Karpas-422 (cell line): Measurements from ENCODE around the gene TMEM109. TPM values are rescaled to one million over a fixed set of nuclear protein-coding genes. Genes with fewer than 3 reads are reported as not detected.

Source experiments
- DNase-seq: peaks from one replicate; pipeline ENCODE4 v3.0.0-alpha.2; 2015
- H2AFZ ChIP-seq: fragments of 200-600 bp; sonication (generic); 2 replicates; pipeline ENCODE4 v1.6.1; 2014; ENCODE audit warnings: antibody characterized with exemption, low read length, mixed read lengths
- H3K27ac ChIP-seq: fragments of 200-600 bp; sonication (generic); 2 replicates; pipeline ENCODE4 v1.5.1; 2014; ENCODE audit warnings: mild to moderate bottlenecking, low read length, moderate library complexity
- H3K27me3 ChIP-seq: fragments of 200-600 bp; sonication (generic); 2 replicates; pipeline ENCODE4 v1.6.1; 2014; ENCODE audit warnings: low read length, mixed read lengths
- H3K36me3 ChIP-seq: fragments of 200-600 bp; sonication (generic); 2 replicates; pipeline ENCODE4 v1.6.1; 2014; ENCODE audit warnings: low read length, mixed read lengths; ENCODE audit not compliant: insufficient read depth
- H3K4me1 ChIP-seq: fragments of 200-600 bp; sonication (generic); 2 replicates; pipeline ENCODE4 v1.6.1; 2014; ENCODE audit warnings: mild to moderate bottlenecking, low read length, mixed read lengths
- H3K4me2 ChIP-seq: fragments of 200-600 bp; sonication (generic); 2 replicates; pipeline ENCODE4 v1.6.1; 2014; ENCODE audit warnings: low read length, low read depth, mild to moderate bottlenecking; ENCODE audit not compliant: poor library complexity, severe bottlenecking
- H3K4me3 ChIP-seq: fragments of 200-600 bp; sonication (generic); 2 replicates; pipeline ENCODE4 v1.5.1; 2014; ENCODE audit warnings: mild to moderate bottlenecking, antibody characterized with exemption, low read length, mixed read lengths
- H3K79me2 ChIP-seq: fragments of 200-600 bp; sonication (generic); 2 replicates; pipeline ENCODE4 v1.6.1; 2014; ENCODE audit warnings: mild to moderate bottlenecking, low read length, mixed read lengths
- H3K9ac ChIP-seq: fragments of 200-600 bp; sonication (generic); 2 replicates; pipeline ENCODE4 v1.6.0; 2014; ENCODE audit warnings: low read length
- H3K9me2 ChIP-seq: fragments of 200-600 bp; sonication (generic), shearing (Covaris generic); replicated peaks from 2 replicates; pipeline ENCODE4 v1.6.0; 2014; ENCODE audit warnings: mild to moderate bottlenecking, low read length, moderate library complexity; ENCODE audit not compliant: insufficient read depth
- H3K9me3 ChIP-seq: fragments of 300-700, 200-600 bp; sonication (generic); 2 replicates; pipeline ENCODE4 v1.6.1; 2014; ENCODE audit warnings: low read length, mixed read lengths
- H4K20me1 ChIP-seq: fragments of 200-600 bp; sonication (generic); 2 replicates; pipeline ENCODE4 v1.6.1; 2014; ENCODE audit warnings: mild to moderate bottlenecking, antibody characterized with exemption, low read length, low read depth; ENCODE audit not compliant: insufficient read depth
- total RNA-seq: library from RNA; depleted of rRNA; stranded (reverse); fragments of >200 nt; shearing (Covaris generic); gene quantifications from 2 replicates; pipeline ENCODE4 v1.2.3, GENCODE V29; 2014; ENCODE audit warnings: low replicate concordance

TMEM109 gene
- total RNA-seq, 1 experiment from 2014 or later = 44.4 TPM

DNA sequence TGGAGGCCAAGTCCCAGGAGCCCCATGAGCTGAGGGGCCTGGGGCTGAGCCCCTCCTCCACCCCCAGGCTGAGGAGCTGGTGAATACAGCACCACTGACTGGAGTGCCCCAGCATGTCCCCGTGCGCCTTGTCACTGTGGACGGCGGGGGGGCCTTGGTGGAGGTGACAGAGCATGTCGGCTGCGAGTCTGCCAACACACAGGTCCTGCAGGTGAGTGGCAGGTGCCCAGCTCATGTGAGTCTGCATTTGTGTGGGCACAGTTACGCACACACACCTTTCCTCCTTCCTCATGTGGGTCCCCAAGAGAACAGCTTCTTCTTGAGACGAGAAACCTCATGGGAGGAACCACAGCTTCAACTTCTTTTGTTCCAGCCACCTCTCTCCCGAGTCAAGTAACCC lies 18.0 kb downstream of the TMEM109 start:
- H3K4me2 ChIP-seq = peak overlapping the region; percentile 79
- H3K9ac ChIP-seq = peak overlapping the region; percentile 69
- H4K20me1 ChIP-seq = no peaks in the 10 kb centered on the region
- no peaks in the 10 kb centered on the region for H3K9me3 ChIP-seq
- H3K4me1 ChIP-seq = peaks cover 28% of the 10 kb centered on the region
- peak overlapping the region; percentile 56 for H3K4me3 ChIP-seq
- no peaks in the 10 kb centered on the region for H3K36me3 ChIP-seq
- peak; percentile 80 for DNase-seq
- peak overlapping the region; percentile 97 for H3K27ac ChIP-seq
- H3K27me3 ChIP-seq = no peaks in the 10 kb centered on the region
- H3K79me2 ChIP-seq = no peaks in the 10 kb centered on the region
- H2AFZ ChIP-seq = peak overlapping the region; percentile 88; the same call in 1 of the 2 replicates
- H3K9me2 ChIP-seq = no peaks in the 10 kb centered on the region

DNA sequence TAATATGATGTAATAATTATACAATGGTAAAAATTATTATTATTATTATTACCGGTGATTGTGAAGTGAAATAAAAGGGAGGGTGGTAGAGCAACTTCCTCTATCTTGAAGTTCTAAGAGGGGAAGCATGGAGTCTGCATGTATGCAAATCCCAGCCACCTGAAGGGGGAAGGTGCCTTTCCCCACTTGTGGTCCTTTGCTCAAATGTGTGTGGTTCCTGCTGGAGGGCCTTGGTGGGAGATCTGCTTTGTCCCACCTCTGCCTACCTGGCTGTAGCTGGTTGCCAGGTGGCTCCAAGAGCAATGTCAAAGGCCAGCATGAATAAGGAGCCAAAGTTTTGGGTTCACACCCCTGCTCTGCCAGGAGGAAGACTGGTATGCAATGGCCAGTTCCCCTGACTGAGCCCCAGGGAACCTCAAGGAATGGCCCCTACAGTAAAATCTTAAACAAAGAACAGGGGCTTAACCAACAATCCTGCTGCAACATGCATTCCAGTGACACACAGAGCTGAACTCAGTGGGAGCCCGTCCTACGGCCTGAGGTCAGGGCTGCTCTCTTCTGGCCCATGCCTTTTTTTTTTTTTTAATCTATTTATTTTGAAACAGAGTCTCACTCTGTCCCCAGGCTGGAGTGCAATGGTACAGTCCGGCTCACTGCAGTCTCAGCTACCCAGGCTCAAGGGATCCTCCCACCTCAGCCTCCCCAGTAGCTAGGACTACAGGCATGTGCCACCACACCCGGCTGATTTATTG lies 18.8 kb downstream of the TMEM109 start:
- peak; percentile 87 for DNase-seq
- Histone ChIP-seq H4K20me1 (no peaks in the 10 kb centered on the region), H3K4me2 (peak overlapping the region; percentile 79), H3K4me3 (no peak overlapping the region; the same call in none of the 2 replicates), H3K4me1 (peaks cover 28% of the 10 kb centered on the region), H3K9me3 (no peaks in the 10 kb centered on the region), H3K79me2 (no peaks in the 10 kb centered on the region), H3K9me2 (no peaks in the 10 kb centered on the region), H3K9ac (peak overlapping the region; percentile 69), H3K27ac (peak overlapping the region; percentile 97), H3K27me3 (no peaks in the 10 kb centered on the region), H2AFZ (no peak overlapping the region), H3K36me3 (no peaks in the 10 kb centered on the region)

DNA sequence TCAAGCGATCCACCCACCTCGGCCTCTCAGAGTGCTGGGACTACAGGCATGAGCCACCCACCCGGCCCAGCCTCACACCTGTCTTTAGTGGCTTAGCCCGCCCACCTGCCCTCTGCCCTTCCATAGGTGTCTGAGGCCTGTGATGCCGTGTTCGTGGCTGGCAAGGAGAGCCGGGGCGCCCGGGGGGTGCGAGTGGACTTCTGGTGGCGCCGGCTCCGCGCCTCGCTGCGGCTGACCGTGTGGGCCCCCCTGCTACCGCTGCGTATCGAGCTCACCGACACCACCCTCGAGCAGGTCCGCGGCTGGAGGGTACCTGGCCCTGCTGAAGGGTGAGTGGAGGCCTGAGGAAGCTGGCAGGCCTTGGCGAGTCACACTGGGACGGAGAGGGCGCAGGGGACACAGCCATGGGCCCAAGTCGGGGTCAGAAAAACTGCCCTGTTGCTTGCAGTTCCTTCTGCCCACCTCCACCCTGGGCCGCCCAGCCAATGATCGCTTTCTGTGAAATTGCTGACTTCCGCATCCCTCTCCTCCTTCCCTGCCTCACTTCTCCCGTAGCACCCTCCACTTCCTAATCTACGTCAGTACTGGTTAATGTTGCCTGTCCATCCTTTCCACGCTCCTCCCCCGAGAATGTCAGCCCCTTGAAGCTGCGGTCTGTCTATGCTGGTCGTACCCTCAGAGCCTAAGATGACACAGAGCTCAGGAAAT lies 19.6 kb downstream of the TMEM109 start:
- Histone ChIP-seq H3K4me3 (no peak overlapping the region), H3K4me2 (no peak overlapping the region), H3K9ac (0 out of 2 replicates have a peak overlapping the region, but pooled peaks have one; percentile 46), H3K9me3 (no peaks in the 10 kb centered on the region), H3K4me1 (peaks cover 28% of the 10 kb centered on the region), H2AFZ (no peak overlapping the region), H3K36me3 (no peaks in the 10 kb centered on the region), H3K27ac (peak overlapping the region; percentile 97), H3K27me3 (no peaks in the 10 kb centered on the region), H3K79me2 (no peaks in the 10 kb centered on the region), H4K20me1 (no peaks in the 10 kb centered on the region), H3K9me2 (no peaks in the 10 kb centered on the region)
- DNase-seq = no peak

DNA sequence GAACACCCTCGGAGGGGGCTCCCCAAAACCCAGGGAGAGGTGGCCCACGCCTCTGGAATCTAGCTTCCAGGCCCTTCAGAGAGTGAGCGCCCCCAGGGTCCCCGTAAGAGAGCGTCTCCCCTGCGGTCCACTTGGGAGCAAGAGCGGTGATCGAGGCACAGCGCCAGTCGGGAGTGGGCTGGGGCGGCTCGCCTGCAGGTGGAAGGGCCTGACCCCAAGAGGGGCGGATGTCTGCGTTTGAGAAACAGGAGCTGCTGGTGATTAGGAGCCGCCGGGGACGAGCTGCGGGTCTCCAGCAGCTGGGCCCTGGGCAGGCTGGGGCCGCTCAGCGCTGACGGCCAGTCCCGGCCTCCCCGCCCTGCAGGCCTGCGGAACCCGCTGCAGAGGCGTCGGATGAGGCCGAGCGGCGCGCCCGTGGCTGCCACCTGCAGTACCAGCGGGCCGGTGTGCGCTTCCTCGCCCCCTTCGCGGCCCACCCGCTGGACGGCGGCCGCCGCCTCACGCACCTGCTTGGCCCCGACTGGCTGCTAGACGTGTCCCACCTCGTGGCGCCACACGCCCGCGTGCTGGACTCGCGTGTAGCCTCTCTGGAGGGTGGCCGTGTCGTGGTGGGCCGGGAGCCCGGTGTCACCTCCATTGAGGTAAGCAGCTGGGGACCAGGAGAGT lies 20.3 kb downstream of the TMEM109 start:
- Histone ChIP-seq H2AFZ (no peak overlapping the region), H3K4me2 (no peak overlapping the region), H3K27ac (no peak overlapping the region), H3K79me2 (no peaks in the 10 kb centered on the region), H3K4me1 (peaks cover 28% of the 10 kb centered on the region), H3K36me3 (no peaks in the 10 kb centered on the region), H3K9me3 (no peaks in the 10 kb centered on the region), H3K4me3 (no peak overlapping the region), H4K20me1 (no peaks in the 10 kb centered on the region), H3K27me3 (no peaks in the 10 kb centered on the region), H3K9me2 (no peaks in the 10 kb centered on the region), H3K9ac (no peak overlapping the region)
- DNase-seq = no peak

DNA sequence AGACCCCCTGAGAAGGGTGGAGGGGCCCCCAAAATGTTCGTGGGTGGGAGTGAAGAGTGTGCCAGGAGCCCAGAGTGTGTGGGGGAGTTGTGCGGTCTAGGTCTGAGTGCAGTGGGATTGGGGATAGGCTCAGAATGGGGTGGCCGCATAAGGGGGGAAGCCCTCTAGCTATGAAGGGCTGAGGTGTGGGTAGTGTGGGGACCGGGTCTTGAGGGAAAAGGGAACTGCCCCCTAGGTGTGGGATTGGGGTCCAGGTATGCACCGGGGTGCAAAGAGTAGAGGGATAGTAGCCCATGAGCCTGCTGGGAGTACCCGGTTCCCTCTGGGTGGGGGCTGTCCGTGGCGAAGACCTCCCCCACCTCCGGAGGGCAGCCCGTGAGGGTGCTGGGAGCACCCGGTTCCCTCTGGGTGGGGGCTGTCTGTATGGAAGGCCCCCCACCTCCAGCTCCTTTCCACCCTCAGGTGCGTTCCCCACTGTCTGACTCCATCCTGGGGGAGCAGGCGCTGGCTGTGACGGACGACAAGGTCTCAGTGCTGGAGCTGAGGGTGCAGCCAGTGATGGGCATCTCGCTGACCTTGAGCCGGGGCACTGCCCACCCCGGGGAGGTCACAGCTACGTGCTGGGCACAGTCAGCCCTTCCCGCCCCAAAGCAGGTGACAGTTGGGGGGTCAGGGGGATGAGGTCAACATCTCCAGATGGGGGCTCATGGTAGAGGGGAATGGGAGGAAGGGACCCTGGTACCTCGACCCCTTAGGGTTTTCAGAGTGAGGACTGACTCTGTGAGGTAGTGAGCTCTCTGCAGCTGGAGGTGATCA lies 21.0 kb downstream of the TMEM109 start:
- Histone ChIP-seq H3K27ac (0 out of 2 replicates have a peak overlapping the region, but pooled peaks have one; percentile 16), H2AFZ (no peak overlapping the region), H3K9me2 (no peaks in the 10 kb centered on the region), H3K27me3 (no peaks in the 10 kb centered on the region), H3K9ac (no peak overlapping the region), H3K36me3 (no peaks in the 10 kb centered on the region), H3K4me2 (no peak overlapping the region), H4K20me1 (no peaks in the 10 kb centered on the region), H3K79me2 (no peaks in the 10 kb centered on the region), H3K9me3 (no peaks in the 10 kb centered on the region), H3K4me1 (peaks cover 28% of the 10 kb centered on the region), H3K4me3 (no peak overlapping the region)
- no peak for DNase-seq

DNA sequence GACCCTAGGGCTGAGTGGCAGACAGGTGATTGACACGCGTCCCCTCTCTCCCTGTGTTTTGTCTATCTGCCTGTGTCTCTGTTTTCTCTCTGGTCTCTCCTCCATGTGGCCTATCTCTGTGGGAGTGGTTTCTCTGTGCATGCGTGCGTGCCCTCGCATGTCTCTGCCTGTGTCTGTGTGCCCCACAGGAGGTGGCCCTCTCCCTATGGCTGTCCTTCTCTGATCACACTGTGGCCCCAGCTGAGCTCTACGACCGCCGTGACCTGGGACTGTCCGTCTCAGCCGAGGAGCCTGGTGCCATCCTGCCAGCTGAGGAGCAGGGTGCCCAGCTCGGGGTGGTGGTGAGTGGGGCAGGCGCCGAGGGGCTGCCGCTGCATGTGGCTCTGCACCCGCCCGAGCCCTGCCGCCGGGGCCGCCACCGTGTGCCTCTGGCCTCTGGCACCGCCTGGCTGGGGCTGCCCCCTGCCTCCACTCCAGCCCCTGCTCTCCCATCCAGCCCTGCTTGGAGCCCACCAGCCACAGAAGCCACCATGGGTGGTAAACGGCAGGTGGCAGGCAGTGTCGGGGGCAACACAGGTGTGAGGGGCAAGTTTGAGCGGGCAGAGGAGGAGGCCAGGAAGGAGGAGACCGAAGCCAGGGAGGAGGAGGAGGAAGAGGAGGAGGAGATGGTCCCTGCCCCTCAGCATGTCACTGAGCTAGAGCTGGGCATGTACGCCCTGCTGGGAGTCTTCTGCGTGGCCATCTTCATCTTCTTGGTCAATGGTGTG lies 21.9 kb downstream of the TMEM109 start:
- Histone ChIP-seq H3K9me3 (no peaks in the 10 kb centered on the region), H3K9ac (no peak overlapping the region), H3K9me2 (no peaks in the 10 kb centered on the region), H3K36me3 (no peaks in the 10 kb centered on the region), H3K4me1 (peaks cover 28% of the 10 kb centered on the region), H2AFZ (no peak overlapping the region), H3K79me2 (no peaks in the 10 kb centered on the region), H4K20me1 (no peaks in the 10 kb centered on the region), H3K27ac (0 out of 2 replicates have a peak overlapping the region, but pooled peaks have one; percentile 16), H3K4me2 (no peak overlapping the region), H3K27me3 (no peaks in the 10 kb centered on the region), H3K4me3 (no peak overlapping the region)
- DNase-seq = no peak

DNA sequence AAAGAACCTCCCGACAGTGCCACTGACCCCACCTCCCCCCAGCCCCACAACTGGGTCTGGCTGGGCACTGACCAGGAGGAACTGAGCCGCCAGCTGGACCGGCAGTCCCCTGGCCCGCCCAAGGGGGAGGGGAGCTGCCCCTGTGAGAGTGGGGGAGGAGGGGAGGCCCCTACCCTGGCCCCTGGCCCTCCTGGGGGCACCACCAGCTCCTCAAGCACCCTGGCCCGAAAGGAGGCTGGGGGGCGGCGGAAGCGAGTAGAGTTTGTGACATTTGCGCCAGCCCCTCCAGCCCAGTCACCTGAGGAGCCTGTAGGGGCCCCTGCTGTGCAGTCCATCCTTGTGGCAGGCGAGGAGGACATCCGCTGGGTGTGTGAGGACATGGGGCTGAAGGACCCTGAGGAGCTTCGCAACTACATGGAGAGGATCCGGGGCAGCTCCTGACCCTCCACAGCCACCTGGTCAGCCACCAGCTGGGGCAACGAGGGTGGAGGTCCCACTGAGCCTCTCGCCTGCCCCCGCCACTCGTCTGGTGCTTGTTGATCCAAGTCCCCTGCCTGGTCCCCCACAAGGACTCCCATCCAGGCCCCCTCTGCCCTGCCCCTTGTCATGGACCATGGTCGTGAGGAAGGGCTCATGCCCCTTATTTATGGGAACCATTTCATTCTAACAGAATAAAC lies 22.6 kb downstream of the TMEM109 start:
- Histone ChIP-seq H3K27ac (no peak overlapping the region), H3K4me3 (no peak overlapping the region), H3K27me3 (no peaks in the 10 kb centered on the region), H3K9me2 (no peaks in the 10 kb centered on the region), H3K9me3 (no peaks in the 10 kb centered on the region), H4K20me1 (no peaks in the 10 kb centered on the region), H3K9ac (no peak overlapping the region), H3K4me1 (peaks cover 23% of the 10 kb centered on the region), H3K4me2 (no peak overlapping the region), H3K79me2 (no peaks in the 10 kb centered on the region), H3K36me3 (peaks cover 6% of the 10 kb centered on the region; the same call in 1 of the 2 replicates), H2AFZ (no peak overlapping the region)
- no peak for DNase-seq
